Uterus (tissue), 4 donors: Measurements from ENCODE around the gene CACNB4. TPM values are rescaled to one million over a fixed set of nuclear protein-coding genes. Genes with fewer than 3 reads are reported as not detected.
A peak's percentile ranks its signal among the peaks of the same experiment; 100 is the strongest.

Experiments used
- DNase-seq, 2 donors: peaks; one replicate each; pipeline ENCODE4 v3.0.0-alpha.2; 2019 to 2020
- H3K27ac ChIP-seq, 2 donors: fragments of 200-600 bp; sonication (generic); 1 replicate in 1 of 2; 2 replicates in 1 of 2; pipeline ENCODE4 v1.5.1; 2016 to 2018
- H3K27me3 ChIP-seq, 2 donors: fragments of 200-600 bp; sonication (generic); one replicate each; pipeline ENCODE4 v1.5.1; 2018 to 2019; ENCODE audit warnings: control low read depth in 1 of 2
- H3K36me3 ChIP-seq, 2 donors: fragments of 200-600 bp; sonication (generic); one replicate each; pipeline ENCODE4 v1.5.1; 2019; ENCODE audit warnings: control low read depth in 1 of 2
- H3K4me1 ChIP-seq, 2 donors: fragments of 200-600 bp; sonication (generic); one replicate each; pipeline ENCODE4 v1.5.1; 2018 to 2019; ENCODE audit warnings: control low read depth in 1 of 2
- H3K4me3 ChIP-seq, 2 donors: fragments of 200-600 bp; sonication (generic); 1 replicate in 1 of 2; 2 replicates in 1 of 2; pipeline ENCODE4 v1.5.1; 2018 to 2019; ENCODE audit warnings: mild to moderate bottlenecking in 1 of 2
- H3K9me3 ChIP-seq, 2 donors: fragments of 200-600 bp; sonication (generic); one replicate each; pipeline ENCODE4 v1.5.1; 2019; ENCODE audit warnings: control low read depth in 1 of 2
- POLR2A ChIP-seq, 2 donors: fragments of 450-650 bp; IDR thresholded peaks; one replicate each; pipeline ENCODE4 v1.6.1; 2016; ENCODE audit warnings: antibody characterized with exemption in 2 of 2, mild to moderate bottlenecking in 1 of 2, moderate library complexity in 1 of 2
- intact Hi-C: fragments of 100-400 bp; cut with DNase I; formaldehyde crosslinking; loops from one replicate; pipeline ENCODE4 v1.15.1; 2023; ENCODE audit warnings: low total_unique reads
- total RNA-seq, 4 donors: library from RNA; depleted of rRNA in 3 of 4; stranded (reverse); fragments of >200 nt in 3 of 4; gene quantifications; one replicate each; pipeline versions ENCODE4 v1.1.0 to v1.2.4, GENCODE V29; 2014 to 2023
- TF ChIP-seq, protein P1 (sequence below), 4 experiments: fragments of 200-600 bp in 2 of 4; fragments of 450-650 bp in 2 of 4; sonication (generic) in 2 of 4; IDR thresholded peaks; one replicate each; pipeline ENCODE4 v1.5.1; 2016 to 2019; ENCODE audit warnings: antibody characterized with exemption in 4 of 4, mild to moderate bottlenecking in 2 of 4, moderate library complexity in 1 of 4
- donor health status: DM: yes; HTN: yes; CAD: no.

The CACNB4 gene
- total RNA-seq, 4 donors from 2014 or later: 0.26 to 14.0 (median 1.6) TPM

DNA sequence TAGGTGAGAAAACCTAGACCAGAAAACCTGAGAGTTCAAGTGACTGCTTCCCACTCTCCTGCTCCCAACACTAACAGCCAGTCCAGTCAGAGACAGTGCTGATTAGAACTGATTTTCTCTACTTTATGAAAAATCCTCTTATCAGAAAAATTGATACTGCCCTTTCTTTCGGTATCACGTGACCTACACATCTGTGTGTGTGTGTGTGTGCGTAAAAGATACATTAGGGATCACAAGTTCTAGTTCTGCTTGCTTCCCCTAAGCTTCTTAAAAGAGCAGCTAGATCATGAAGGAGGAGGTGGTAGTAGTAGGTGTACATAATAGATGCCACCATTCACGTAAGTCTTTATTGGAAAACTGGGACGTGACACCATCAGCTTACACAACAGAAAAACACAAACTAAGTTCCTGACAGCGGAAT lies 272.1 kb downstream of the CACNB4 start:
- H3K9me3 ChIP-seq: no peaks in the 10 kb centered on the region
- H3K4me3 ChIP-seq: peak overlapping the region; percentile 67 to 86
- H3K27ac ChIP-seq: peak overlapping the region; percentile 80 to 88
- peaks cover 0 to 9% of the 10 kb centered on the region in 2 donors for H3K4me1 ChIP-seq
- H3K27me3 ChIP-seq: no peaks in the 10 kb centered on the region
- H3K36me3 ChIP-seq: no peaks in the 10 kb centered on the region
- intact Hi-C loops: no loop called here
- DNase-seq: no peak
- TF ChIP-seq, protein P1, sequence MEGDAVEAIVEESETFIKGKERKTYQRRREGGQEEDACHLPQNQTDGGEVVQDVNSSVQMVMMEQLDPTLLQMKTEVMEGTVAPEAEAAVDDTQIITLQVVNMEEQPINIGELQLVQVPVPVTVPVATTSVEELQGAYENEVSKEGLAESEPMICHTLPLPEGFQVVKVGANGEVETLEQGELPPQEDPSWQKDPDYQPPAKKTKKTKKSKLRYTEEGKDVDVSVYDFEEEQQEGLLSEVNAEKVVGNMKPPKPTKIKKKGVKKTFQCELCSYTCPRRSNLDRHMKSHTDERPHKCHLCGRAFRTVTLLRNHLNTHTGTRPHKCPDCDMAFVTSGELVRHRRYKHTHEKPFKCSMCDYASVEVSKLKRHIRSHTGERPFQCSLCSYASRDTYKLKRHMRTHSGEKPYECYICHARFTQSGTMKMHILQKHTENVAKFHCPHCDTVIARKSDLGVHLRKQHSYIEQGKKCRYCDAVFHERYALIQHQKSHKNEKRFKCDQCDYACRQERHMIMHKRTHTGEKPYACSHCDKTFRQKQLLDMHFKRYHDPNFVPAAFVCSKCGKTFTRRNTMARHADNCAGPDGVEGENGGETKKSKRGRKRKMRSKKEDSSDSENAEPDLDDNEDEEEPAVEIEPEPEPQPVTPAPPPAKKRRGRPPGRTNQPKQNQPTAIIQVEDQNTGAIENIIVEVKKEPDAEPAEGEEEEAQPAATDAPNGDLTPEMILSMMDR (IDR thresholded peaks at IDR 0.05): no peak
- TF ChIP-seq POLR2A (IDR thresholded peaks at IDR 0.05): no peak

DNA sequence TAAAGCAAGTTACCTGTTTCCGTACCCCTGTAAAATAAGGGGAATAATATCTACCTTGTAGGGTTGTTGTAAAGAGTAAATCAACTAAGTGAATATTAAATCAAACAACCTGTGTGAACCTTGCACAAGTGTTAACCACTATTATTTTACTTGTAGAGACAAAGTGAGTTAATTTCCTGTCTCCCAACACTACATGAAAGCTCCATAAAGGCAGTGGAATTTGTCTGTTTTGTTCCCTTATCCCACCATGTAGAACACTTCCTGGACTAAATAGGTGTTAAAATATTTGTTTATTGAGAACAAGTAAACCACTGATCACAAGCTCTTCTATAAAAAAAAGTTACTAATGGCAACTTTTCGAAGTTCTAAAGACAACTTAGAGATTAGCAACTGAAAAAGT lies 274.0 kb downstream of the CACNB4 start:
- intact Hi-C loops: no loop called here
- Histone ChIP-seq H3K4me3 (no peak overlapping the region), H3K4me1 (peaks cover 0 to 9% of the 10 kb centered on the region in 2 donors), H3K9me3 (no peaks in the 10 kb centered on the region), H3K36me3 (no peaks in the 10 kb centered on the region), H3K27me3 (no peaks in the 10 kb centered on the region), H3K27ac (no peak overlapping the region)
- TF ChIP-seq, protein P1 (IDR thresholded peaks at IDR 0.05): no peak
- no peak for TF ChIP-seq POLR2A (IDR thresholded peaks at IDR 0.05)
- DNase-seq: no peak

DNA sequence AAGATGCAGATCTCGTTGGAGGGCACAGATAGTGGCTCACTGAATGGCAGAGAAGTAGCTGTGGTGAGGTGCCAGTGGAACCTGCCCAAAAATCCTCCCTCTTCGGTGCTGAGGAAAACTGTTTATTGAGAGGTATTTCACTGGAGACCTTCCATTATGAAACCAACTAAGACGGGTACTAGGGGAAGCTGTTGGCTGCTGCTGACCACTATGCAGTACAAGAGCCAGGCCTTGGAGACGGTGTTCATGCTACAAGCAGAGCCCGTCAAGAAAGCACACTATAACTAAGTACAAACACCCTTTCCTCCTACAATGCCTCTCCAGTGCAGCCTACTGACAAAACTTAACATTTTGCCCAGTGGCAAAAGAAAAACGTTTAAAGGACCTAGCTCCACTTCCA lies 275.2 kb downstream of the CACNB4 start:
- intact Hi-C loops: no loop called here
- peaks cover 0 to 9% of the 10 kb centered on the region in 2 donors for H3K4me1 ChIP-seq
- no peak for DNase-seq
- TF ChIP-seq, protein P1 (IDR thresholded peaks at IDR 0.05): no peak
- no peak for TF ChIP-seq POLR2A (IDR thresholded peaks at IDR 0.05)
- no peak overlapping the region for H3K27ac ChIP-seq
- H3K4me3 ChIP-seq: no peak overlapping the region
- no peaks in the 10 kb centered on the region for H3K9me3 ChIP-seq
- H3K27me3 ChIP-seq: no peaks in the 10 kb centered on the region
- no peaks in the 10 kb centered on the region for H3K36me3 ChIP-seq

DNA sequence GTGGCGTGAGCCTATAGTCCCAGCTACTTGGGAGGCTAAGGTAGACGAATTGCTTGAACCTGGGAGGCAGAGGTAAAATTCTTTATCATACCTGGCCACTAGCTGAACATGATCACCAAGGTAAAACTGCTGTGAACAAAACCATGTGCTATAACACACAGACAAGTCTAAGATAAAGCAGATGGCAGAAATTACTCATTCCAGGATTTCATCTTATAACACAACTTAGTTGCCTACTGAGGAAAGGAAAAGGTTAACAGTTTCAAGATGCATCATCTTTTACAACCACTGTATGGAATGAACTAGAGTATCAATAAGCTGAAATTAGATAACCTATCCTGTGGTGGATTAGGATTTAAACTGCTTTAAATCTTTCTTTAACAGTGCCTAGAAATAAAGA lies 278.9 kb downstream of the CACNB4 start:
- no peak for DNase-seq
- Histone ChIP-seq H3K4me3 (no peak overlapping the region), H3K36me3 (no peaks in the 10 kb centered on the region), H3K9me3 (no peaks in the 10 kb centered on the region), H3K4me1 (no peaks in the 10 kb centered on the region), H3K27me3 (no peaks in the 10 kb centered on the region), H3K27ac (no peak overlapping the region)
- TF ChIP-seq, protein P1 (IDR thresholded peaks at IDR 0.05): no peak
- TF ChIP-seq POLR2A (IDR thresholded peaks at IDR 0.05): no peak
- intact Hi-C loops: no loop called here

DNA sequence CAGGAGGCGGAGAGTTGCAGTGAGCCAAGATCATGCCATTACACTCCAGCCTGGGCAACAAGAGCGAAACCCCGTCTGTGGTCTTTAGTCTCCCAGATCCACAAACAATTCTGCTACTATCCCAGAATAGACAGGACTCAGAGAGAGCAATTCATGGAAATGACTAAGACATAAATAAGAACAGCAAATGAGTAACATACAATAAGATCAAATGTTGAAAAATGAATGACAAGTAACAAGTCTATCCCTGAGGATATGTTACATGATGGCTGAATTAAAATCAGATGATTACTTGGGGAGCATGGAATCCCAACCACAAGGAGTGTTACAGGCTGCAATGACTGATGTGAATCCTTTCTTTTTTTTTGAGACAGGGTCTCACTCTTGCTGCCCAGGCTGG lies 280.9 kb downstream of the CACNB4 start:
- TF ChIP-seq, protein P1 (IDR thresholded peaks at IDR 0.05): no peak
- no peak for TF ChIP-seq POLR2A (IDR thresholded peaks at IDR 0.05)
- Histone ChIP-seq H3K4me3 (no peak overlapping the region), H3K27ac (no peak overlapping the region), H3K36me3 (no peaks in the 10 kb centered on the region), H3K4me1 (no peaks in the 10 kb centered on the region), H3K27me3 (no peaks in the 10 kb centered on the region), H3K9me3 (no peaks in the 10 kb centered on the region)
- intact Hi-C loops: no loop called here
- DNase-seq: no peak
